Measurements from ENCODE around the gene B4GALT1.

GRCh38 chr9:33099754-33100153 lies 67.4 kb downstream of the B4GALT1 start:
- TF ChIP-seq, protein P1, sequence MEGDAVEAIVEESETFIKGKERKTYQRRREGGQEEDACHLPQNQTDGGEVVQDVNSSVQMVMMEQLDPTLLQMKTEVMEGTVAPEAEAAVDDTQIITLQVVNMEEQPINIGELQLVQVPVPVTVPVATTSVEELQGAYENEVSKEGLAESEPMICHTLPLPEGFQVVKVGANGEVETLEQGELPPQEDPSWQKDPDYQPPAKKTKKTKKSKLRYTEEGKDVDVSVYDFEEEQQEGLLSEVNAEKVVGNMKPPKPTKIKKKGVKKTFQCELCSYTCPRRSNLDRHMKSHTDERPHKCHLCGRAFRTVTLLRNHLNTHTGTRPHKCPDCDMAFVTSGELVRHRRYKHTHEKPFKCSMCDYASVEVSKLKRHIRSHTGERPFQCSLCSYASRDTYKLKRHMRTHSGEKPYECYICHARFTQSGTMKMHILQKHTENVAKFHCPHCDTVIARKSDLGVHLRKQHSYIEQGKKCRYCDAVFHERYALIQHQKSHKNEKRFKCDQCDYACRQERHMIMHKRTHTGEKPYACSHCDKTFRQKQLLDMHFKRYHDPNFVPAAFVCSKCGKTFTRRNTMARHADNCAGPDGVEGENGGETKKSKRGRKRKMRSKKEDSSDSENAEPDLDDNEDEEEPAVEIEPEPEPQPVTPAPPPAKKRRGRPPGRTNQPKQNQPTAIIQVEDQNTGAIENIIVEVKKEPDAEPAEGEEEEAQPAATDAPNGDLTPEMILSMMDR (conservative IDR thresholded peaks at IDR 0.05 in 1 of 2, IDR thresholded peaks at IDR 0.05 in 1 of 2; ENCODE audit: extremely low read depth in 1 of 2, insufficient read depth in 1 of 2, low read depth in 1 of 2, low read length in 2 of 2), result no peak
- TF ChIP-seq EZH2 (IDR thresholded peaks at IDR 0.05; ENCODE audit: borderline replicate concordance, low read length), result no peak

All from mammary epithelial cell (primary cell).